Small intestine (tissue), 7 donors: ENCODE data around the gene VAV3. TPM values are rescaled to one million over a fixed set of nuclear protein-coding genes. Genes with fewer than 3 reads are reported as not detected.

Source experiments
- DNase-seq, 2 donors: peaks; one replicate each; pipeline versions ENCODE4 v3.0.0 to v3.0.0-alpha.2; 2013
- FAIRE-seq: peaks from 2 replicates; lab custom pipeline; 2012; peaks lifted over from hg19 to GRCh38; lab: Jason Lieb, UNC
- H3K27ac ChIP-seq, 3 donors: one replicate each; pipeline ENCODE4 v1.5.1; 2013; ENCODE audit warnings: low read length in 2 of 3, mild to moderate bottlenecking in 2 of 3, control low read depth in 1 of 3, inconsistent platforms in 1 of 3, low read depth in 1 of 3, moderate library complexity in 1 of 3
- H3K27me3 ChIP-seq, 3 donors: one replicate each; pipeline ENCODE4 v1.6.1; 2013; ENCODE audit warnings: low read length in 3 of 3, inconsistent platforms in 1 of 3; ENCODE audit not compliant: control insufficient read depth in 3 of 3, insufficient read depth in 3 of 3
- H3K36me3 ChIP-seq, 3 donors: one replicate each; pipeline ENCODE4 v1.6.1; 2013; ENCODE audit warnings: low read length in 3 of 3, inconsistent platforms in 1 of 3, low read depth in 1 of 3, mild to moderate bottlenecking in 1 of 3, moderate library complexity in 1 of 3; ENCODE audit not compliant: control insufficient read depth in 3 of 3, insufficient read depth in 2 of 3
- H3K4me1 ChIP-seq, 3 donors: one replicate each; pipeline ENCODE4 v1.6.1; 2013; ENCODE audit warnings: low read length in 2 of 3, inconsistent platforms in 1 of 3, low read depth in 1 of 3, mild to moderate bottlenecking in 1 of 3, moderate library complexity in 1 of 3; ENCODE audit not compliant: control insufficient read depth in 3 of 3, insufficient read depth in 2 of 3
- H3K4me3 ChIP-seq, 3 donors: one replicate each; pipeline ENCODE4 v1.5.1; 2013; ENCODE audit warnings: low read length in 3 of 3, control low read depth in 1 of 3, inconsistent platforms in 1 of 3, low read depth in 1 of 3, mild to moderate bottlenecking in 1 of 3, moderate library complexity in 1 of 3
- H3K9me3 ChIP-seq, 2 donors: one replicate each; pipeline ENCODE4 v1.6.1; 2013; ENCODE audit warnings: low read depth in 1 of 2, low read length in 1 of 2; ENCODE audit not compliant: control insufficient read depth in 2 of 2, insufficient read depth in 1 of 2
- WGBS, 3 donors: extraction: QIAGEN DNeasy Blood & Tissue Kit; methylation state at CpG; one replicate each; pipeline ENCODE4 v1.1.7; 2013; 5-methylcytosine and 5-hydroxymethylcytosine counted together
- polyA plus RNA-seq, 4 donors: library from polyadenylated mRNA; stranded (reverse) in 3 of 4; unstranded in 1 of 4; fragments of 200-250 nt in 3 of 4; fragments of 120-200 nt in 1 of 4; gene quantifications; one replicate each; pipeline versions ENCODE4 v1.2.1 to v1.2.3, GENCODE V29; 2013
- donor health status: healthy with polysubstance abuse.
- donor health status: control.
- donor health status: control.
- donor health status: Bipolar disorder and iron deficiency.
- donor health status: healthy.

Gene VAV3
- polyA plus RNA-seq, 4 donors = 5.4 to 50.2 (median 11.2) TPM

GRCh38 chr1:108000620-108001111 lies 35.7 kb upstream of the VAV3 start:
- FAIRE-seq (no peak), DNase-seq (peak; percentile 89 to 90)
- H3K36me3 ChIP-seq = no peaks in the 10 kb centered on the region
- no peak overlapping the region for H3K4me3 ChIP-seq
- H3K9me3 ChIP-seq = no peaks in the 10 kb centered on the region
- WGBS, 3 donors = 6 to 28% (median 23%) methylated on average over 2 of the region's 2 CpGs
- no peaks in the 10 kb centered on the region for H3K27me3 ChIP-seq
- H3K4me1 ChIP-seq = peaks cover 4 to 19% (median 4%) of the 10 kb centered on the region in 3 donors
- H3K27ac ChIP-seq = peak overlapping the region in 2 of 3 donors; percentile 4 to 52

GRCh38 chr1:108000184-108000583 lies 35.2 kb upstream of the VAV3 start:
- peaks cover 4 to 19% (median 4%) of the 10 kb centered on the region in 3 donors for H3K4me1 ChIP-seq
- 25 to 57% (median 35%) methylated on average over 6 of the region's 6 CpGs for WGBS, 3 donors
- H3K27ac ChIP-seq = peak overlapping the region in 1 of 3 donors; percentile 52
- H3K27me3 ChIP-seq = no peaks in the 10 kb centered on the region
- H3K4me3 ChIP-seq = no peak overlapping the region
- DNase-seq = no peak
- H3K9me3 ChIP-seq = no peaks in the 10 kb centered on the region
- FAIRE-seq = no peak
- no peaks in the 10 kb centered on the region for H3K36me3 ChIP-seq

DNA sequence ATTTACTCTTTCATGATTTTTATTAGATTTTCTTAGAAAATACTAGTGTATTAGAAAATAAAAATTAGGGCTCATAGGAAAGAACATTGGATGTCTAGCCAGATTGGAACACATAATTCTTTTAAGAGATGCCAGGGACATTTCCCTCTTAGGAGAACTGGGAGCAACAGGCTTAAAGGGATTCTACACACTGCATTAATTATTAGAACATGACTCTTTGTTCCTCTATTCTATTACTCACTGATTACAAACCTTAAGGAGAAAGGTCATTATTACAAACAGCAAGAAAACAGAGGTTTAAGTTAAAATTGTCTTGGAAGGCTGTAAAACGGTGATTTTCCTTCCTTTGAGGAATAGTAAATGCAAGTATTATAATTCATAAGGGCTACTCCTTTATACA lies 32.9 kb upstream of the VAV3 start:
- DNase-seq (no peak), FAIRE-seq (no peak)
- H3K27ac ChIP-seq = no peak overlapping the region
- H3K9me3 ChIP-seq = no peaks in the 10 kb centered on the region
- H3K27me3 ChIP-seq = no peaks in the 10 kb centered on the region
- 73 to 82% (median 81%) methylated on average over 1 of the region's 1 CpG for WGBS, 3 donors
- H3K4me3 ChIP-seq = no peak overlapping the region
- H3K4me1 ChIP-seq = peaks cover 4 to 22% (median 5%) of the 10 kb centered on the region in 3 donors
- no peaks in the 10 kb centered on the region for H3K36me3 ChIP-seq

GRCh38 chr1:107993920-107994319 lies 28.9 kb upstream of the VAV3 start:
- WGBS, 3 donors = 10 to 42% (median 21%) methylated on average over 7 of the region's 7 CpGs
- DNase-seq = peak; percentile 83 to 87
- peaks cover 0 to 3% (median 2%) of the 10 kb centered on the region in 3 donors for H3K4me1 ChIP-seq

DNA sequence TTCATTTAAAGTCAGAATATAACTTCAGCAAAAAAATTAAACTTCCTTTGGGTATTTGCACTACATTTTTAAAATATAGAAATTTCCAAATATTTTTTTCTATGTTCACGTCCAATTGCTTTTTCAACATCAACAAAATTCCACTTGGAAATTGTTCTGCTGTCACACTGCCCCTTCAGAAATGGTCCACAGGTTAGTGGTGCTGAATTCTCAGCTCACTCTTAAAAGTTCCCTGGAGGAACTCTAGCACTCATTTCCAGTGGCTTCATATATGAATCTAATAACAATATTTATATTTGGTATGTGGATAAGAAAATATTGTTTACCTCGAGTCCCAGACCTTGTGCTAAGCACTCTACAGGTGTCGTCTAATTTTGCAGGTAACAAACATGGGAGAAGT lies 27.4 kb upstream of the VAV3 start:
- no peak for DNase-seq
- H3K9me3 ChIP-seq = no peaks in the 10 kb centered on the region
- peaks cover 0 to 3% (median 2%) of the 10 kb centered on the region in 3 donors for H3K4me1 ChIP-seq
- no peaks in the 10 kb centered on the region for H3K36me3 ChIP-seq
- no peak overlapping the region for H3K27ac ChIP-seq
- H3K27me3 ChIP-seq = no peaks in the 10 kb centered on the region
- no peak overlapping the region for H3K4me3 ChIP-seq
- 86 to 94% (median 89%) methylated on average over 3 of the region's 3 CpGs for WGBS, 3 donors
- no peak for FAIRE-seq

More at GRCh38 chr1:107993920-107994319, 28.9 kb upstream of the VAV3 start:
- no peaks in the 10 kb centered on the region for H3K9me3 ChIP-seq
- H3K36me3 ChIP-seq = no peaks in the 10 kb centered on the region
- no peak overlapping the region for H3K4me3 ChIP-seq
- H3K27me3 ChIP-seq = no peaks in the 10 kb centered on the region
- no peak overlapping the region for H3K27ac ChIP-seq
- FAIRE-seq = no peak

DNA sequence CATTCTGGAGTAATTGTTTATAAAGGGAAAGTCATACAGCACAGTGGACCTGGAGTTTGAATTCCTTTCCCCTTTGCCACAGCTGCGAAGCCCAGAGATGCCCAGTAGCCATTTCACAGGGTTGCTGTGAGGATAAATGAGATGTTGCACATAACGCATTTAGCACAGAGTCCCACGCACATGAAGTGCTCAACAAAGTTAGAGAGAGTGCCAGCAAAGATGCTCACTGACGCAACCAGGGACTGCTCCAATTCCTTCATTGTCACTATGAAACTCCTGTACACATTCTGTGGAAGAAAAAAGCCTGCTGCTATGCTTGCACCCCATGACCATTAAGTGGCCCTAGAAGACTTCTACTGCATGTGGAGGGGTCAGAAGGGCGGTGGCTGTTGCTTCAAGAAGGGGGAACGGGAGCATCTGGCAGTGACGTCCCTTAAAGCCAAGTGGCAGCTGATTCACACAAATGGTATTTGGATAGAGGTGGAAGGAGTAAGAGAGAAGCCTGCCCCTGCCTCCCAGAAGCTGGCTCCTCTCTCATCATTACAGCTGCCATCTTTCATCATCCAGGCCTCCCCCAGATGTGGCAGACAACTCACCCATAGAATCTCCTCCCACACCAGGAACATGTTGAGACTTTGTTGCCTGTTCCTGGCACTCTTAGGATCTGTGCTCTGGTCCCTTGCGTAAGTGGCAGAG lies 26.5 kb upstream of the VAV3 start:
- WGBS, 3 donors = 82 to 94% (median 91%) methylated on average over 8 of the region's 8 CpGs
- no peaks in the 10 kb centered on the region for H3K27me3 ChIP-seq
- H3K4me3 ChIP-seq = no peak overlapping the region
- FAIRE-seq (no peak), DNase-seq (no peak)
- no peaks in the 10 kb centered on the region for H3K9me3 ChIP-seq
- H3K36me3 ChIP-seq = no peaks in the 10 kb centered on the region
- no peak overlapping the region for H3K27ac ChIP-seq
- H3K4me1 ChIP-seq = peaks cover 0 to 3% (median 2%) of the 10 kb centered on the region in 3 donors

- peaks cover 0 to 3% (median 2%) of the 10 kb centered on the region in 3 donors for H3K4me1 ChIP-seq
- no peaks in the 10 kb centered on the region for H3K9me3 ChIP-seq
- no peak overlapping the region for H3K27ac ChIP-seq
- DNase-seq (no peak), FAIRE-seq (no peak)
- H3K4me3 ChIP-seq = no peak overlapping the region
- no peaks in the 10 kb centered on the region for H3K27me3 ChIP-seq
- no peaks in the 10 kb centered on the region for H3K36me3 ChIP-seq
- WGBS, 3 donors = 88 to 95% (median 93%) methylated on average over 5 of the region's 5 CpGs
These were observed 25.6 kb upstream of the VAV3 start for GRCh38 chr1:107990606-107991005.

DNA sequence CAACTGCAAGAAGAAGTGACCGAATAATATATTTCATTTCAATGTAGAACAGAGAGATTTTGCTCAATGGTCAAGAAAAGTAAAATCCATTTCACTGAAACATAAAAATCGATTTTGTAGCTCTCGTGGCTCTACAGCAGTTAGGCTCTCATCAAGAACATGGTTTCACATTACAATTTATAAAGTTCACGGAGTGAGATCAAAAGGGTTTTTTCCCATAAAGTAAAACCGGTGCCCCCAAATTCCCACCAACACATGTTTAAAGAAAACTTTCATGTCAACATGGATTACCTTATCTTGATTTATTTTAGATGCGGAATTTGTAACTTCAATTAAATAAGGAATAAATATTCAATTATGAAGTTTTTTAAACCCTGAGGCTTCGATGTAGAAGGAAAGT lies 16.3 kb upstream of the VAV3 start:
- Histone ChIP-seq H3K9me3 (no peaks in the 10 kb centered on the region), H3K4me1 (no peaks in the 10 kb centered on the region), H3K4me3 (no peak overlapping the region), H3K27me3 (peaks cover 0 to 4% (median 0%) of the 10 kb centered on the region in 3 donors), H3K36me3 (no peaks in the 10 kb centered on the region), H3K27ac (no peak overlapping the region)
- WGBS, 3 donors = 73 to 85% (median 79%) methylated on average over 7 of the region's 7 CpGs
- DNase-seq (no peak), FAIRE-seq (no peak)
